Measurements from ENCODE around the gene NTNG2. TPM values are rescaled to one million over a fixed set of nuclear protein-coding genes. Genes with fewer than 3 reads are reported as not detected.
A peak's percentile ranks its signal among the peaks of the same experiment; 100 is the strongest.

The NTNG2 gene
- total and polyA plus RNA-seq, 7 experiments from 2014 or later: 0.87 to 11.6 (median 3.7) TPM

DNA sequence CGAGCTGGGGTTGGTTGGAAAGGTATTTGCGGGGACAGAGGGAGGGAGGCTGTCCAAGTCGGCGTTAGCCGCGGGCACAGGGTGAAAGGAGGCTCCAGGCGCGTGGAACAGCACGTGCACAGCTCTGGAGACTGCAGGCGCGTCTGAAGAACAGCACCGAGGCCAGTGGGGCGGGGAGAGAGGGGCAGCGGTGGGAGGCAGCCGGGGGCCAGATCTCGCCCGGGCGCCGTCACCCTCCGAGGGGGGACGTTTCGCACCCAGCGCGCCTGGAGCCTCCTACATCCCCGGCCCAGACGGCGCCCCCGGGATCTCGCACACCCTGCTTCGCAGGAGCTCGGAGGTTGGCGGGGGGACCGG lies 79.6 kb downstream of the NTNG2 start:
- CTCF ChIA-PET: interaction anchor here (0.6 to 3.7 kb wide), 4 partner anchors 12 to 741 kb away, joined by 3 to 12 read pairs (median 5); no protein-coding TSS in a partner anchor
- peak overlapping the region; percentile 90 to 96 (median 94) for H3K27ac Mint-ChIP-seq
- peak overlapping the region; percentile 50 for H3K27ac ChIP-seq (ENCODE audit: low read depth, low read length)
- H3K36me3 ChIP-seq (ENCODE audit: control insufficient read depth in 2 of 3, insufficient read depth in 3 of 3, low read length in 3 of 3): no peaks in the 10 kb centered on the region
- peaks cover 11 to 14% of the 10 kb centered on the region in 2 donors for H3K4me1 ChIP-seq (ENCODE audit: control insufficient read depth in 2 of 2, insufficient read depth in 2 of 2, low read length in 2 of 2)
- DNase-seq: no peak
- H3K36me3 Mint-ChIP-seq: no peaks in the 10 kb centered on the region
- POLR2A ChIA-PET: interaction anchor here (0.6 to 2.3 kb wide), 10 partner anchors 10 to 788 kb away, joined by 3 to 21 read pairs (median 3); partner anchors contain the start of gene SETX
- H3K27me3 Mint-ChIP-seq: peaks cover 0 to 21% (median 0%) of the 10 kb centered on the region in 5 donors
- peaks cover 0 to 4% (median 0%) of the 10 kb centered on the region in 11 donors for H3K9me3 Mint-ChIP-seq
- H3K27me3 ChIP-seq (ENCODE audit: control insufficient read depth in 2 of 2, insufficient read depth in 2 of 2, low read length in 2 of 2): no peaks in the 10 kb centered on the region
- H3K9me3 ChIP-seq (ENCODE audit: control insufficient read depth in 2 of 3, low read length in 3 of 3): no peaks in the 10 kb centered on the region
- ATAC-seq: no peak
- intact Hi-C loops (cut with micrococcal nuclease): loop anchor here (1.0 to 10.0 kb wide), 14 partner anchors 18 to 1826 kb away; partner anchors contain the start of genes MED27 (in 2 of the 2), BRD3 (in 1 of the 2), GTF3C5 (in 1 of the 2) and POMT1 (in 1 of the 2)
- H3K4me3 ChIP-seq (ENCODE audit: low read length): peak overlapping the region; percentile 77
- peak overlapping the region; percentile 97 to 99 (median 98) for H3K4me3 Mint-ChIP-seq
- H3K4me1 Mint-ChIP-seq: peaks cover 5 to 22% (median 18%) of the 10 kb centered on the region in 7 donors

DNA sequence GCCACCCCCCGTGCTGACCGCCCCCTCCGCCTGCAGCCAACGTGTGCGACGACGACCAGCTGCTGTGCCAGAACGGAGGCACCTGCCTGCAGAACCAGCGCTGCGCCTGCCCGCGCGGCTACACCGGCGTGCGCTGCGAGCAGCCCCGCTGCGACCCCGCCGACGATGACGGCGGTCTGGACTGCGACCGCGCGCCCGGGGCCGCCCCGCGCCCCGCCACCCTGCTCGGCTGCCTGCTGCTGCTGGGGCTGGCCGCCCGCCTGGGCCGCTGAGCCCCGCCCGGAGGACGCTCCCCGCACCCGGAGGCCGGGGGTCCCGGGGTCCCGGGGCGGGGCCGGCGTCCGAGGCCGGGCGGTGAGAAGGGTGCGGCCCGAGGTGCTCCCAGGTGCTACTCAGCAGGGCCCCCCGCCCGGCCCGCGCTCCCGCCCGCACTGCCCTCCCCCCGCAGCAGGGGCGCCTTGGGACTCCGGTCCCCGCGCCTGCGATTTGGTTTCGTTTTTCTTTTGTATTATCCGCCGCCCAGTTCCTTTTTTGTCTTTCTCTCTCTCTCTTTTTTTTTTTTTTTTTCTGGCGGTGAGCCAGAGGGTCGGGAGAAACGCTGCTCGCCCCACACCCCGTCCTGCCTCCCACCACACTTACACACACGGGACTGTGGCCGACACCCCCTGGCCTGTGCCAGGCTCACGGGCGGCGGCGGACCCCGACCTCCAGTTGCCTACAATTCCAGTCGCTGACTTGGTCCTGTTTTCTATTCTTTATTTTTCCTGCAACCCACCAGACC lies 80.2 kb downstream of the NTNG2 start:
- peaks cover 0 to 26% (median 0%) of the 10 kb centered on the region in 5 donors for H3K27me3 Mint-ChIP-seq
- peak in 8 of 9 donors; percentile 25 to 64 (median 49) for DNase-seq
- Histone ChIP-seq H3K27me3 (ENCODE audit: control insufficient read depth in 2 of 2, insufficient read depth in 2 of 2, low read length in 2 of 2) (no peaks in the 10 kb centered on the region), H3K36me3 (ENCODE audit: control insufficient read depth in 2 of 3, insufficient read depth in 3 of 3, low read length in 3 of 3) (no peaks in the 10 kb centered on the region), H3K9me3 (ENCODE audit: control insufficient read depth in 2 of 3, low read length in 3 of 3) (no peaks in the 10 kb centered on the region), H3K4me3 (ENCODE audit: low read length) (peak overlapping the region; percentile 77), H3K27ac (ENCODE audit: low read depth, low read length) (peak overlapping the region; percentile 52), H3K4me1 (ENCODE audit: control insufficient read depth in 2 of 2, insufficient read depth in 2 of 2, low read length in 2 of 2) (peaks cover 11 to 12% of the 10 kb centered on the region in 2 donors)
- no peak for ATAC-seq
- H3K36me3 Mint-ChIP-seq: no peaks in the 10 kb centered on the region
- H3K4me1 Mint-ChIP-seq: peaks cover 5 to 22% (median 14%) of the 10 kb centered on the region in 7 donors
- peaks cover 0 to 4% (median 0%) of the 10 kb centered on the region in 11 donors for H3K9me3 Mint-ChIP-seq
- peak overlapping the region; percentile 80 to 91 (median 88) for H3K27ac Mint-ChIP-seq
- peak overlapping the region; percentile 89 to 99 (median 94) for H3K4me3 Mint-ChIP-seq
- intact Hi-C loops (cut with micrococcal nuclease): loop anchor here (1.0 to 10.0 kb wide), 14 partner anchors 17 to 1825 kb away; partner anchors contain the start of genes MED27 (in 2 of the 2), BRD3 (in 1 of the 2), GTF3C5 (in 1 of the 2) and POMT1 (in 1 of the 2)
- CTCF ChIA-PET: interaction anchor here (0.6 to 3.7 kb wide), 4 partner anchors 11 to 742 kb away, joined by 3 to 12 read pairs (median 5); no protein-coding TSS in a partner anchor
- POLR2A ChIA-PET: interaction anchor here (0.6 to 2.3 kb wide), 9 partner anchors 10 to 788 kb away, joined by 3 to 21 read pairs (median 3); partner anchors contain the start of gene SETX

DNA sequence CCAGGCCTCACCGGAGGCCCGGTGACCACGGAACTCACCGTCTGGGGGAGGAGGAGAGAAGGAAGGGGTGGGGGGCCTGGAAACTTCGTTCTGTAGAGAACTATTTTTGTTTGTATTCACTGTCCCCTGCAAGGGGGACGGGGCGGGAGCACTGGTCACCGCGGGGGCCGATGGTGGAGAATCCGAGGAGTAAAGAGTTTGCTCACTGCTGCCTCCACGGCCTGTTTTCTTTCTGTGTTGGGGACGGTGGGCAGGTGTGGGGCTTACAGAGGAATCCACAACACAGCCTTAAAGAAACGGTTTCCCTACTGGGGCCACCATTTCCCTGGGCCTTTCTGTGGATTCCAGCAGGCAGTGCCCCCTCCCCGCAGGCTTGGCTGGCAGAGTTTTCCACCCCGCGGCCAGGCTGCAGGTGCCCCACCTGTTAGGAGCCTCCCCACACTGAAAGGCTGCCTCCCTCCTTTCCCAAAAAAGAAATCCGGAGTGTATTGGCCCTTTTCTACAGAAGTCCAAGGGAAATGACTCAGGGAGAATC lies 80.8 kb downstream of the NTNG2 start:
- Mint-ChIP-seq H3K36me3 (no peaks in the 10 kb centered on the region), H3K27me3 (peaks cover 0 to 31% (median 0%) of the 10 kb centered on the region in 5 donors), H3K4me3 (peak overlapping the region; percentile 89 to 99 (median 94)), H3K4me1 (peaks cover 5 to 22% (median 14%) of the 10 kb centered on the region in 7 donors), H3K9me3 (peaks cover 0 to 4% (median 0%) of the 10 kb centered on the region in 11 donors), H3K27ac (peak overlapping the region; percentile 80 to 91 (median 88))
- ChIA-PET POLR2A (no interaction called here), CTCF (no interaction called here)
- no peaks in the 10 kb centered on the region for H3K36me3 ChIP-seq (ENCODE audit: control insufficient read depth in 2 of 3, insufficient read depth in 3 of 3, low read length in 3 of 3)
- H3K4me3 ChIP-seq (ENCODE audit: low read length): peak overlapping the region; percentile 73
- H3K27me3 ChIP-seq (ENCODE audit: control insufficient read depth in 2 of 2, insufficient read depth in 2 of 2, low read length in 2 of 2): no peaks in the 10 kb centered on the region
- H3K4me1 ChIP-seq (ENCODE audit: control insufficient read depth in 2 of 2, insufficient read depth in 2 of 2, low read length in 2 of 2): peaks cover 11 to 12% of the 10 kb centered on the region in 2 donors
- H3K27ac ChIP-seq (ENCODE audit: low read depth, low read length): peak overlapping the region; percentile 52
- intact Hi-C loops (cut with micrococcal nuclease): loop anchor here (5.0 to 10.0 kb wide), 5 partner anchors 165 to 1825 kb away; partner anchors contain the start of genes BRD3 (in 1 of the 2), MED27 (in 1 of the 2), POMT1 (in 1 of the 2) and TSC1 (in 1 of the 2)
- H3K9me3 ChIP-seq (ENCODE audit: control insufficient read depth in 2 of 3, low read length in 3 of 3): no peaks in the 10 kb centered on the region
- ATAC-seq (no peak), DNase-seq (no peak)

DNA sequence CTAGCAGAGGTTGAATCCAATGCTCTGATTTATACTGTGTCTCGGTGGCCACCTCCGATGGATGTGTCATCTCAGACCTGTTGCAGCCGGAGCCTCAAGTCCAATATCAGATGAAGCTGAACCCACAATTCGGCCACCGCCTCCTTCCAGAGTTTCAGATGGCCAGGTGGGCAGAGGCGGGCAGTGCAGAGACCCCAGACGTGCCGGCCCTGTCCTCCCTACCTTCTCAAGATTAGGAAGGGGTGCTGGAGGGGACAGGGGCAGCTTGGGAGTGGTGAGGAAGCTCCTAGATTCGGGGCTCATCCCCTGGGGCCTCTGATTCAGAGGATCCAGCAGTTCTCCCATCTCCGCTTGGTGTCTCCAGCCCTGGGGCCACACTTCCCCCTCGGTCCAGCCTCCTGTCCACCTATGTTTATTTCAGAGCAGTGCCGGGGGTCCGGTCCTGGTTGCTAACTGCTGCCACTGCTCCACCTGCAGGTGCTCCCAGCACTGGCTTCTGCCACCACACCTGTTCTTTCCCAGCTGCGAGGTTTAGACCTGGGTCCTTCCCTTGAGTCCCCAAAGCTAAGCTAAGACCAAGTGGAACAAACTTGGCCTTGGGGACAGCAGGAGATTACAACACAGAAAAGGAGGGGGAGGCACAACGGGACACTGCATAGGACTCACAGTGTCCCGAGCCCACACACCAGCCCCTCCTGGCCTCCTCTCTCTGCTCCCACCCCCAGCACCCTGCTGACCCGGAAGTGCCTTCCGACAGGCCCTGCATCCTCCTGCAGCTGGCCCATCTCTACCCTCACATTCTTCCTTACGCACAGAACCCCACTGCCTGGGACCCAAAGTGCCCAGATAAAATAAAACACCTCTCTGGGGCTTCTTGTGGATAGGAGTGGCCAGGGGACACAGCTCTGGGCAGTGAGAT lies 81.6 kb downstream of the NTNG2 start:
- Histone ChIP-seq H3K27me3 (ENCODE audit: control insufficient read depth in 2 of 2, insufficient read depth in 2 of 2, low read length in 2 of 2) (no peaks in the 10 kb centered on the region), H3K4me3 (ENCODE audit: low read length) (no peak overlapping the region), H3K36me3 (ENCODE audit: control insufficient read depth in 2 of 3, insufficient read depth in 3 of 3, low read length in 3 of 3) (no peaks in the 10 kb centered on the region), H3K4me1 (ENCODE audit: control insufficient read depth in 2 of 2, insufficient read depth in 2 of 2, low read length in 2 of 2) (peaks cover 11 to 12% of the 10 kb centered on the region in 2 donors), H3K27ac (ENCODE audit: low read depth, low read length) (no peak overlapping the region), H3K9me3 (ENCODE audit: control insufficient read depth in 2 of 3, low read length in 3 of 3) (no peaks in the 10 kb centered on the region)
- ChIA-PET POLR2A (no interaction called here), CTCF (no interaction called here)
- Mint-ChIP-seq H3K4me3 (peak overlapping the region; percentile 56 to 99 (median 94)), H3K36me3 (no peaks in the 10 kb centered on the region), H3K4me1 (peaks cover 5 to 22% (median 14%) of the 10 kb centered on the region in 7 donors), H3K9me3 (peaks cover 0 to 5% (median 0%) of the 10 kb centered on the region in 11 donors), H3K27ac (peak overlapping the region in 5 of 9 donors; percentile 36 to 70 (median 52)), H3K27me3 (peaks cover 0 to 32% (median 0%) of the 10 kb centered on the region in 5 donors)
- DNase-seq (no peak), ATAC-seq (no peak)
- intact Hi-C loops (cut with micrococcal nuclease): loop anchor here (5.0 to 10.0 kb wide), 5 partner anchors 166 to 1824 kb away; partner anchors contain the start of genes BRD3 (in 1 of the 2), MED27 (in 1 of the 2), POMT1 (in 1 of the 2) and TSC1 (in 1 of the 2)

DNA sequence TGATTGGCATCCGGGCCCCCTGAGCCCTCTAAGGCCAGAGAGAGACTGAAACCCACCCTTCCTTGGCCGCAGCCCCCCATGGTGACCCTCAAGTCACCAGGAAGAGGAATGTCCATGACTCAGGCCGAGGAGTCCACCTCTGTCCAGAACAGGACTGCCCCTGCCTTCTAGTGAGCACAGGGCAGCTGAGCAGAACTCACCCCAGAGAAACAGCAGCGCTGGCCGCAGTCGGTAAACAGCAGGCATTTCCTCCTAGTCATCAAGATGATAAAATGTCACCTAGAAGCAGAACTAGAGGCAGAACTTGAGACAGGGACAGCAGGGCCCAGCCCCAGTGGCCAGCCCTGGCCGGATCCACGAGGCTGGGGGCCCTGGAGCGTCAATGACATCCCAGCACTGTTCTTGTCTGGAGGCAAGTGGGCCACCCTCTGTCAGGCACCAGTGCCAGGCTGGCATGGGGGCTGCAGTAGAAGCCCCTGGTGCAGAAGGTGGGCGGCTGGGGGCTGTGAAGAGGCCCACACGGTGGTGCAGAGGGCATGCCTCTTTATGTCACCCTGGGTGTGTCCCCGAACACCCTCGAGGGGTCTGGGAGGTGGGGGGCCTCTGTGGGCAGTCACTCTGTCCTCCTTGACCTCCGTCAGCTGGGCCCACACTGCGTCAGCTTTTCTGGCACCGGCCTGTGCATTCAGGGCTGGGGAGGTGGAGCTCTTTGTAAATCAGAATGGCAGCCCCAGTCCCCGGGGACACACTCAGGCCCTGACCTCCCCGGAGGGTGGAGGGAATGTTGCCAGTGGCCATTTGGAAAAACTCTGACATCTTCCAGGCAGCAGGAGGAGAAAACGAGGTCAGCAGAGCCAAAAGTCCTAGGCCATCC lies 83.0 kb downstream of the NTNG2 start:
- peak overlapping the region in 2 of 10 donors; percentile 91 to 97 for H3K4me3 Mint-ChIP-seq
- H3K27ac Mint-ChIP-seq: peak overlapping the region in 1 of 9 donors; percentile 73
- no peak overlapping the region for H3K4me3 ChIP-seq (ENCODE audit: low read length)
- no peak for DNase-seq
- H3K4me1 ChIP-seq (ENCODE audit: control insufficient read depth in 2 of 2, insufficient read depth in 2 of 2, low read length in 2 of 2): peaks cover 11 to 12% of the 10 kb centered on the region in 2 donors
- H3K9me3 ChIP-seq (ENCODE audit: control insufficient read depth in 2 of 3, low read length in 3 of 3): no peaks in the 10 kb centered on the region
- H3K36me3 Mint-ChIP-seq: no peaks in the 10 kb centered on the region
- no peak for ATAC-seq
- ChIA-PET POLR2A (interaction anchor here (0.6 kb wide), 1 partner anchor 489 kb away, joined by 3 read pairs; no protein-coding TSS in a partner anchor), CTCF (no interaction called here)
- peaks cover 0 to 32% (median 0%) of the 10 kb centered on the region in 5 donors for H3K27me3 Mint-ChIP-seq
- H3K9me3 Mint-ChIP-seq: peaks cover 0 to 5% (median 0%) of the 10 kb centered on the region in 11 donors
- intact Hi-C loops (cut with micrococcal nuclease): loop anchor here (5.0 to 10.0 kb wide), 5 partner anchors 168 to 1822 kb away; partner anchors contain the start of genes BRD3 (in 1 of the 2), MED27 (in 1 of the 2), POMT1 (in 1 of the 2) and TSC1 (in 1 of the 2)
- H3K27ac ChIP-seq (ENCODE audit: low read depth, low read length): no peak overlapping the region
- H3K27me3 ChIP-seq (ENCODE audit: control insufficient read depth in 2 of 2, insufficient read depth in 2 of 2, low read length in 2 of 2): no peaks in the 10 kb centered on the region
- H3K36me3 ChIP-seq (ENCODE audit: control insufficient read depth in 2 of 3, insufficient read depth in 3 of 3, low read length in 3 of 3): no peaks in the 10 kb centered on the region
- peaks cover 5 to 17% (median 12%) of the 10 kb centered on the region in 7 donors for H3K4me1 Mint-ChIP-seq

Measured in naive thymus-derived CD4-positive, alpha-beta T cell (primary cell).